ENCODE measurements around the gene ARMH3. TPM values are rescaled to one million over a fixed set of nuclear protein-coding genes. Genes with fewer than 3 reads are reported as not detected.

The ARMH3 gene
- total and polyA plus RNA-seq, 10 of the 15 experiments (the other 5 are each of a cell fraction or from before 2014, with no cell fraction given), result 13.0 to 33.0 (median 16.4) TPM

- no TSS peak for BruUV-seq (replicated peaks)
- no peak overlapping the region for H2AFZ ChIP-seq (ENCODE audit: control insufficient read depth, low read depth, low read length)
- H3K27me3 ChIP-seq (replicated peaks in 1 of 2; ENCODE audit: control insufficient read depth in 2 of 2, insufficient read depth in 2 of 2, low read length in 1 of 2), result no peaks in the 10 kb centered on the region
- ATAC-seq (peak; percentile 17), DNase-seq (ENCODE audit: low read depth, low spot score) (no peak), FAIRE-seq (no peak)
- peaks cover 2% of the 10 kb centered on the region; the same call in 1 of the 2 replicates for H3K79me2 ChIP-seq (ENCODE audit: control insufficient read depth, insufficient read depth, low read length)
- H4K20me1 ChIP-seq (ENCODE audit: control insufficient read depth, insufficient read depth), result no peaks in the 10 kb centered on the region
- H3K9me3 ChIP-seq (replicated peaks; ENCODE audit: control insufficient read depth, insufficient read depth, low read length), result no peaks in the 10 kb centered on the region
- peaks cover 0 to 11% of the 10 kb centered on the region in 2 experiments; a peak in 2 of 4 replicates for H3K36me3 ChIP-seq (ENCODE audit: control insufficient read depth in 2 of 2, insufficient read depth in 2 of 2, low read length in 1 of 2)
- ChIA-PET CTCF (interaction anchor here (1.2 to 8.3 kb wide), 8 partner anchors 16 to 132 kb away, joined by 3 to 73 read pairs (median 6); no protein-coding TSS in a partner anchor), SMC1A (ENCODE audit: uncharacterized antibody, unreplicated experiment) (interaction anchor here (0.9 to 12.4 kb wide), 9 partner anchors 14 to 156 kb away, joined by 3 to 298 read pairs (median 4); no protein-coding TSS in a partner anchor), POLR2A (interaction anchor here (0.6 to 7.4 kb wide), 10 partner anchors 12 to 232 kb away, joined by 3 to 67 read pairs (median 6); no protein-coding TSS in a partner anchor), RAD21 (ENCODE audit: unreplicated experiment) (interaction anchor here (1.4 to 7.7 kb wide), 10 partner anchors 8 to 132 kb away, joined by 4 to 68 read pairs (median 10); no protein-coding TSS in a partner anchor)
- H3K4me2 ChIP-seq (ENCODE audit: control insufficient read depth, insufficient read depth), result peak overlapping the region; percentile 45
- H3K4me3 ChIP-seq, result no peak overlapping the region
- intact Hi-C loops (cut with micrococcal nuclease; ENCODE audit: unreplicated experiment) (no loop called here), in situ Hi-C loops (cut with MboI) (no loop called here)
- WGBS (ENCODE audit: insufficient coverage, insufficient replicate concordance, low lambda C conversion rate, missing lambda C conversion rate), result 1% methylated on average over 9 of the region's 9 CpGs
- peak overlapping the region; percentile 99 for H3K27ac ChIP-seq (ENCODE audit: control insufficient read depth, insufficient read depth)
- peaks cover 60% of the 10 kb centered on the region for H3K4me1 ChIP-seq (ENCODE audit: control insufficient read depth, insufficient read depth, low read length)
- H3K9ac ChIP-seq (ENCODE audit: control insufficient read depth, insufficient read depth, low read length), result no peak overlapping the region; the same call in none of the 2 replicates
- no peak for TF ChIP-seq E2F8 (IDR thresholded peaks at IDR 0.05; ENCODE audit: low read depth, partially characterized antibody)
- TF ChIP-seq CHD2 (IDR thresholded peaks at IDR 0.05; ENCODE audit: borderline replicate concordance, low read depth, low read length), result no peak
- no peak for TF ChIP-seq IKZF1 (conservative IDR thresholded peaks at IDR 0.05)
- no peak for TF ChIP-seq KAT2A (conservative IDR thresholded peaks at IDR 0.05; ENCODE audit: control insufficient read depth, low read depth, low read length)
- TF ChIP-seq STAT1 (conservative IDR thresholded peaks at IDR 0.05), result no peak
- no peak for TF ChIP-seq HDGF (IDR thresholded peaks at IDR 0.05)
- no peak for TF ChIP-seq HDAC2 (IDR thresholded peaks at IDR 0.05)
- no peak for TF ChIP-seq MYC (IDR thresholded peaks at IDR 0.05; ENCODE audit: insufficient read depth, insufficient read length, insufficient replicate concordance, low read length, severe bottlenecking)
- TF ChIP-seq HSF1 (IDR thresholded peaks at IDR 0.05; ENCODE audit: low read depth, low read length), result no peak
- TF ChIP-seq PRDM15 (CRISPR knock-in tag; IDR thresholded peaks at IDR 0.05), result no peak
- no peak for TF ChIP-seq RCOR1 (conservative IDR thresholded peaks at IDR 0.05; ENCODE audit: low read depth, low read length)
- TF ChIP-seq USF2 (IDR thresholded peaks at IDR 0.05; ENCODE audit: borderline replicate concordance, low read depth, low read length), result no peak
These were observed 83.2 kb downstream of the ARMH3 start for GRCh38 chr10:101972761-101973160.
